OCI-LY3 (cell line): ENCODE data around the gene LYAR.

Experiments
- H2AFZ ChIP-seq: fragments of 200-600, 300-600 bp; shearing (Covaris generic); 2 replicates; pipeline ENCODE4 v1.6.0; 2014; ENCODE audit warnings: antibody characterized with exemption, low read depth, low read length
- H3K27ac ChIP-seq: fragments of 200-600, 300-600 bp; sonication (generic); 2 replicates; pipeline ENCODE4 v1.5.1; 2014; ENCODE audit warnings: mild to moderate bottlenecking, low read length, moderate library complexity, mixed read lengths
- H3K27me3 ChIP-seq: fragments of 200-600, 300-600 bp; sonication (generic); 2 replicates; pipeline ENCODE4 v1.6.1; 2014; ENCODE audit warnings: low read depth, low read length, mixed read lengths
- H3K36me3 ChIP-seq: fragments of 200-600, 300-600 bp; sonication (generic); replicated peaks from 2 replicates; pipeline ENCODE3; 2014; ENCODE audit warnings: low read depth, low read length, mixed read lengths
- H3K4me1 ChIP-seq: fragments of 300-600, 200-600 bp; sonication (generic); 2 replicates; pipeline ENCODE4 v1.6.1; 2014; ENCODE audit warnings: low read length, mixed read lengths
- H3K4me2 ChIP-seq: fragments of 200-600, 300-600 bp; sonication (generic); 2 replicates; pipeline ENCODE4 v1.6.1; 2014; ENCODE audit warnings: low read length, mixed read lengths
- H3K4me3 ChIP-seq: fragments of 300-600, 200-600 bp; sonication (generic); 2 replicates; pipeline ENCODE4 v1.5.1; 2014; ENCODE audit warnings: antibody characterized with exemption, mild to moderate bottlenecking, low read length, moderate library complexity
- H3K79me2 ChIP-seq: fragments of 300-600, 200-600 bp; shearing (Covaris generic); 2 replicates; pipeline ENCODE4 v1.6.1; 2014; ENCODE audit warnings: mild to moderate bottlenecking, low read length, mixed read lengths
- H3K9ac ChIP-seq: fragments of 300-600, 200-600 bp; shearing (Covaris generic); 2 replicates; pipeline ENCODE4 v1.6.0; 2014; ENCODE audit warnings: mild to moderate bottlenecking, low read length, moderate library complexity
- H3K9me3 ChIP-seq: fragments of 200-600, 300-600 bp; shearing (Covaris generic); 2 replicates; pipeline ENCODE4 v1.6.1; 2014; ENCODE audit warnings: low read length, mixed read lengths; ENCODE audit not compliant: insufficient read depth
- H4K20me1 ChIP-seq: fragments of 200-600, 300-600 bp; sonication (generic); 2 replicates; pipeline ENCODE4 v1.6.1; 2016; ENCODE audit warnings: low read length, mixed read lengths; ENCODE audit not compliant: insufficient read depth
- EZH2phosphoT487 ChIP-seq: fragments of 200-600 bp; shearing (Covaris generic); IDR thresholded peaks from 2 replicates; pipeline ENCODE4 v1.6.1; 2018; ENCODE audit warnings: antibody characterized with exemption, mixed run types, low read depth
- TF ChIP-seq, protein P1 (sequence below): fragments of 200-600, 300-600 bp; sonication (generic); IDR thresholded peaks from 2 replicates; pipeline ENCODE4 v1.5.1; 2014; ENCODE audit warnings: antibody characterized with exemption, low read length, low read depth

Gene LYAR

DNA sequence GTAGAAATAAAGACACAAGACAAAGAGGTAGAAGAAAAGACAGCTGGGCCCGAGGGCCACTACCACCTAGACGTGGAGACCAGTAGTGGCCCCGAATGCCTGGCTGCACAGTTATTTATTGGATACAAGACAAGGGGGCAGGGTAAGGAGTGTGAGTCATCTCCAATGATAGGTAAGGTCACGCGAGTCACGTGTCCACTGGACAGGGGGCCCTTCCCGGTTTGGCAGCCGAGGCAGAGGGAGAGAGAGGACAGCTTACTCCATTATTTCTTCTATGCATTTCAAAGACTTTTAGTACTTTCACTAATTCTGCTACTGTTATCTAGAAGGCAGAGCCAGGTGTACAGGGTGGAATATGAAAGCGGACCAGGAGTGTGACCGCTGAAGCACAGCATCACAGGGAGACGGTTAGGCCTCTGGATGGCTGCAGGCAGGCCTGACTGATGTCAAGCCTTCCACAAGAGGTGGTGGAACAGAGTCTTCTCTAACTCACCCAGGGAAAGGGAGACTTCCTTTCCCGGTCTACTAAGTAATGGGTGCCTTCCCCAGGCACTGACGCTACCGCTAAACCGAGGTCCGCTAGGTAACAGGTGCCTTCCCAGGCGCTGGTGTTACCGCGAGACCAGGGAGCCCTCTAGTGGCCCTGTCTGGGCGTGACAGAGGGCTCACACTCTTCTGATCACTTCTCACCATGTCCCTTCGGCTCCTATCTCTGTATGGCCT is 45.0 kb upstream of the LYAR start:
- H2AFZ ChIP-seq = no peak overlapping the region
- peaks cover 55% of the 10 kb centered on the region for H3K4me1 ChIP-seq

DNA sequence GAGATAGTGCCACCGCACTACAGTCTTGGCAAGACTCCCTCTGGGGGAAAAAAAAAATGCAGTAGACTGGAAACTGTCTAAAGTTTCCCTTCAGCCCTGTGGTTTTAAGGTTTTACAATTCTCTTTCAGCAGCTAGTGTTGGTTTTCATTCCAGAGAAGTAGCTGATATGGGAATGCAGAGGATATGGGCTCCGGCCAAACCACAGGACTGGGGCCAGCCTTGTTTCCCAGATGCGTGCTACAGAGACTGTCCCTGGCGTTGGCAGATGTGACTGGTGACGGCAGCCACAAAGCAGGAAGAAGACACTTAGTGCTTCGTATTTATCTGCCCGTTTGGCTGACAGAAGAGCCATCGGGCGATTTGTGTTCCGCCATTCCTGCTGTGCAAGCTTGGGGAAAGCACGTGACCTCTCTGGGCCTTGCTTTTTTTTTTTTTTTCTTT is 43.3 kb upstream of the LYAR start:
- peak overlapping the region; percentile 81 for H3K4me2 ChIP-seq
- peaks cover 3% of the 10 kb centered on the region; the same call in 1 of the 2 replicates for H3K9me3 ChIP-seq
- no peak for TF ChIP-seq EZH2phosphoT487
- TF ChIP-seq, protein P1, sequence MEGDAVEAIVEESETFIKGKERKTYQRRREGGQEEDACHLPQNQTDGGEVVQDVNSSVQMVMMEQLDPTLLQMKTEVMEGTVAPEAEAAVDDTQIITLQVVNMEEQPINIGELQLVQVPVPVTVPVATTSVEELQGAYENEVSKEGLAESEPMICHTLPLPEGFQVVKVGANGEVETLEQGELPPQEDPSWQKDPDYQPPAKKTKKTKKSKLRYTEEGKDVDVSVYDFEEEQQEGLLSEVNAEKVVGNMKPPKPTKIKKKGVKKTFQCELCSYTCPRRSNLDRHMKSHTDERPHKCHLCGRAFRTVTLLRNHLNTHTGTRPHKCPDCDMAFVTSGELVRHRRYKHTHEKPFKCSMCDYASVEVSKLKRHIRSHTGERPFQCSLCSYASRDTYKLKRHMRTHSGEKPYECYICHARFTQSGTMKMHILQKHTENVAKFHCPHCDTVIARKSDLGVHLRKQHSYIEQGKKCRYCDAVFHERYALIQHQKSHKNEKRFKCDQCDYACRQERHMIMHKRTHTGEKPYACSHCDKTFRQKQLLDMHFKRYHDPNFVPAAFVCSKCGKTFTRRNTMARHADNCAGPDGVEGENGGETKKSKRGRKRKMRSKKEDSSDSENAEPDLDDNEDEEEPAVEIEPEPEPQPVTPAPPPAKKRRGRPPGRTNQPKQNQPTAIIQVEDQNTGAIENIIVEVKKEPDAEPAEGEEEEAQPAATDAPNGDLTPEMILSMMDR = no peak
- no peak overlapping the region for H2AFZ ChIP-seq
- H3K4me3 ChIP-seq = peak overlapping the region; percentile 54; the same call in 1 of the 2 replicates
- peak overlapping the region; percentile 85 for H3K27ac ChIP-seq
- H3K9ac ChIP-seq = peak overlapping the region; percentile 60
- peaks cover 65% of the 10 kb centered on the region for H3K4me1 ChIP-seq
- peaks cover 6% of the 10 kb centered on the region for H3K36me3 ChIP-seq
- H3K27me3 ChIP-seq = no peaks in the 10 kb centered on the region
- H3K79me2 ChIP-seq = no peaks in the 10 kb centered on the region
- H4K20me1 ChIP-seq = no peaks in the 10 kb centered on the region

More for the DNA sequence above, 45.0 kb upstream of the LYAR start:
- H3K27ac ChIP-seq = peak overlapping the region; percentile 85
- peaks cover 5% of the 10 kb centered on the region for H3K36me3 ChIP-seq
- H3K79me2 ChIP-seq = no peaks in the 10 kb centered on the region
- peak overlapping the region; percentile 54 for H3K4me3 ChIP-seq
- peak overlapping the region; percentile 60 for H3K9ac ChIP-seq
- H3K9me3 ChIP-seq = peaks cover 3% of the 10 kb centered on the region; the same call in 1 of the 2 replicates
- no peaks in the 10 kb centered on the region for H3K27me3 ChIP-seq
- TF ChIP-seq EZH2phosphoT487 = no peak
- TF ChIP-seq, protein P1 = peak; percentile 80
- H3K4me2 ChIP-seq = peak overlapping the region; percentile 81
- no peaks in the 10 kb centered on the region for H4K20me1 ChIP-seq

DNA sequence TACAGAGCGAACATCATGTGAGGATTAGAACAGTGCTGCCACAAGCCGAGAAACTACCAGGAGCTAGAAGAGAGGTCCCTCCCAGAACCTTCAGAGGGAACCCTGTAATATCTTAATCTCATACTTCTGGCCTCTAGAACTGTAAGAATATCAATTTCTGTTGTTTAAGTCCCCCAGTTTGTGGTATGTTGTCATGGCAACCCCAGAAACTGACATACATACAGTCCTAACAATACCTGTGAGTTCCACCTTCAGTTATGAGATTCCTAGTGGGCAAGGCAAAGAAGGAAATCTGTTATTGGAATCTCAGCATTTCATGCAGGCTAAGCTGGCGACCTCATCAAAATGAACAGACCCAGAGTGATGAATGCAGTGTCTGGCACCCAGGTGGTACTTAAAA is 42.6 kb upstream of the LYAR start:
- Histone ChIP-seq H3K36me3 (peaks cover 6% of the 10 kb centered on the region), H3K4me3 (no peak overlapping the region), H3K4me1 (peaks cover 65% of the 10 kb centered on the region), H3K27me3 (no peaks in the 10 kb centered on the region), H4K20me1 (no peaks in the 10 kb centered on the region), H3K9me3 (peaks cover 3% of the 10 kb centered on the region; the same call in 1 of the 2 replicates), H3K27ac (peak overlapping the region; percentile 85), H2AFZ (no peak overlapping the region), H3K79me2 (no peaks in the 10 kb centered on the region), H3K4me2 (peak overlapping the region; percentile 29; the same call in 1 of the 2 replicates), H3K9ac (peak overlapping the region; percentile 45; the same call in 1 of the 2 replicates)
- TF ChIP-seq EZH2phosphoT487 = no peak
- TF ChIP-seq, protein P1 = no peak

DNA sequence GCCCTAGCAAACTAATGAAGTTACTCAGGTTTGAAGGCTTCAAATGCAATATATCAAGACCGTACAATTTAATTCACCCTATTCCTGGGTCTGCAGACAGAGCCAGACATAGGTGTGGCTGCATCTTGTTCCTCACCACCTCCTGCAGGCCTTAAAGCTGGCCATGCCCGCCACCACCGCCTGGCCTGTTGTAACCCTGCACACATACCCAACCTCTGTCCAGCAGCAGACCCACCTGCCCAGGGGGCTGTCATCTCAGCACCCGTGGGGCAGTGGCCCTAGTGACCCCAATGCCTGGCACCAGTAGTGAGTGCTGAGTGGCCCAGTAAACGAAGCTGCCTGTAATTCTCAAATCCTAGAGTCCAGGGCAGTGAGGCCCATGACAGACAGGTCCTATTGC is 40.8 kb upstream of the LYAR start:
- Histone ChIP-seq H3K9me3 (peaks cover 3% of the 10 kb centered on the region; the same call in 1 of the 2 replicates), H2AFZ (no peak overlapping the region), H3K4me1 (peaks cover 65% of the 10 kb centered on the region), H4K20me1 (no peaks in the 10 kb centered on the region), H3K27me3 (no peaks in the 10 kb centered on the region), H3K79me2 (no peaks in the 10 kb centered on the region), H3K36me3 (peaks cover 10% of the 10 kb centered on the region), H3K4me2 (no peak overlapping the region), H3K27ac (peak overlapping the region; percentile 44), H3K9ac (no peak overlapping the region), H3K4me3 (no peak overlapping the region)
- no peak for TF ChIP-seq EZH2phosphoT487
- TF ChIP-seq, protein P1 = no peak
